ENCODE measurements around the gene MKNK2. TPM values are rescaled to one million over a fixed set of nuclear protein-coding genes. Genes with fewer than 3 reads are reported as not detected.
"Not testable (repeated sequence)": the region's sequence is repeated elsewhere in the genome, so short reads cannot be mapped to it uniquely, and the experiment has no call there.

The MKNK2 gene
- total RNA-seq, 4 donors from 2014 or later: 224 to 367 (median 251) TPM

- TF ChIP-seq CTCF (IDR thresholded peaks at IDR 0.05): no peak
- no peak for TF ChIP-seq POLR2A (IDR thresholded peaks at IDR 0.05)
- DNase-seq (ENCODE audit: low spot score in 2 of 2): no peak
- H3K4me3 ChIP-seq (ENCODE audit: low read depth, poor library complexity, severe bottlenecking): no peak overlapping the region
- WGBS, 2 donors: 16 to 25% methylated on average over 13 to 30 of the region's 30 CpGs
- intact Hi-C loops (cut with DNase I; ENCODE audit: low total_unique reads): no loop called here
These were observed 46.3 kb upstream of the MKNK2 start for GRCh38 chr19:2097203-2097885.

DNA sequence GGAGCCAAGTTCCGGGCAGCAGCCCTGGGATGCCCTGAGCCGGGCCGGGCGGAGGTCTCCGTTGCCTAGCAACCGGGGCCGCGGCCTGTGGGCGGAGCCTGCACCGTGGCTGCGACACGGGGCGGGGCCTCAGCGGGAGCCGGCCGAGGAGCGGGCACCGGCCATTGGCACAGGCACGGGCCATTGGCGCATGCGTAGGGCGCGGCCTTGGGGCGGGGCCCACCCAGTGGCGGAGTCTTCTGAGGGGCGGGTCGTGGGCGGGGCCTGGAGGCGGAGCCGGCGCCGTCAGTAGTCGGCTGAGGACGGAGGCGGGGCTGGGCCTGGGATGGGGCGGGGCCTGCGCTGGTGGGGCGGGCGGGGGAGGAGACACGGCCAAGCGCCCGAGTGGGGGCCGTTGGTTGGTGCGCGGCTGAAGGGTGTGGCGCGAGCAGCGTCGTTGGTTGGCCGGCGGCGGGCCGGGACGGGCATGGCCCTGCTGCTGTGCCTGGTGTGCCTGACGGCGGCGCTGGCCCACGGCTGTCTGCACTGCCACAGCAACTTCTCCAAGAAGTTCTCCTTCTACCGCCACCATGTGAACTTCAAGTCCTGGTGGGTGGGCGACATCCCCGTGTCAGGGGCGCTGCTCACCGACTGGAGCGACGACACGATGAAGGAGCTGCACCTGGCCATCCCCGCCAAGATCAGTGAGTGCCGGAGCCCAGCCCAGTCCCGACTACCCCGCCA is 45.6 kb upstream of the MKNK2 start, which contains the start of gene IZUMO4:
TSS of gene IZUMO4 (plus strand) at position 436 of the 723 bp plus-strand sequence. CDS start at position 467, 31 bp downstream.
- intact Hi-C loops (cut with DNase I; ENCODE audit: low total_unique reads): no loop called here
- 0% methylated on average over 24 to 59 of the region's 70 CpGs for WGBS, 2 donors
- peak within 1 kb of the TSS; percentile 59 for H3K4me3 ChIP-seq (ENCODE audit: low read depth, poor library complexity, severe bottlenecking)
- peak; percentile 98 to 100 for DNase-seq (ENCODE audit: low spot score in 2 of 2)
- no peak for TF ChIP-seq POLR2A (IDR thresholded peaks at IDR 0.05)
- no peak for TF ChIP-seq CTCF (IDR thresholded peaks at IDR 0.05)

DNA sequence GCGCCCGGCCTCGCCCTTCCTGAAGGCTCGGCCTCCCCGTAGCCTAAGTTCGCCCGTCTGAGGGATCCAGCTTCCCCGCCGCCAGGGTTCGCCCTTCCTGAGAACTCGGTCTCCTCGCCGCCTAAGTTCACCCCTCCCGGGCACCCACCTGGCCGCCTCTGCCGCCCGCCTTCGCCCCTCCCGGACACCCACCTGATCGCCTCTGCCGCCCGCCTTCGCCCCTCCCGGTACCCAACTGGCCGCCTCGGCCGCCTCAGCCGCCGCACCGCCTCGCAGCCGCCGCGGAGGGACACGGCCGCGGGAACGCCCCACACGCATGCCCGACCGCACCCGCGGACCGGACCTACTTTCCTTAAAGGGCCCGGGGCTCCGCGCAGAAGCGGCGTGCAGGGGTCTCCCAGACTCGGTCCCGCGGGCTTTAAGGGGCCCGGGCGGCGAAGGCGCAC is 45.0 kb upstream of the MKNK2 start, which contains the start of gene MOB3A:
TSS of gene MOB3A (minus strand) at position 293 of the 446 bp plus-strand sequence. CDS start 17,766 bp downstream, outside the sequence.
- intact Hi-C loops (cut with DNase I; ENCODE audit: low total_unique reads): no loop called here
- peak within 1 kb of the TSS; percentile 59 for H3K4me3 ChIP-seq (ENCODE audit: low read depth, poor library complexity, severe bottlenecking)
- TF ChIP-seq POLR2A (IDR thresholded peaks at IDR 0.05): peak in 1 of 2 donors; percentile 55
- TF ChIP-seq CTCF (IDR thresholded peaks at IDR 0.05): peak in 1 of 3 donors; percentile 48
- peak in 1 of 2 donors; percentile 98 for DNase-seq (ENCODE audit: low spot score in 2 of 2)
- 0 to 1% methylated on average over 33 to 56 of the region's 56 CpGs for WGBS, 2 donors

DNA sequence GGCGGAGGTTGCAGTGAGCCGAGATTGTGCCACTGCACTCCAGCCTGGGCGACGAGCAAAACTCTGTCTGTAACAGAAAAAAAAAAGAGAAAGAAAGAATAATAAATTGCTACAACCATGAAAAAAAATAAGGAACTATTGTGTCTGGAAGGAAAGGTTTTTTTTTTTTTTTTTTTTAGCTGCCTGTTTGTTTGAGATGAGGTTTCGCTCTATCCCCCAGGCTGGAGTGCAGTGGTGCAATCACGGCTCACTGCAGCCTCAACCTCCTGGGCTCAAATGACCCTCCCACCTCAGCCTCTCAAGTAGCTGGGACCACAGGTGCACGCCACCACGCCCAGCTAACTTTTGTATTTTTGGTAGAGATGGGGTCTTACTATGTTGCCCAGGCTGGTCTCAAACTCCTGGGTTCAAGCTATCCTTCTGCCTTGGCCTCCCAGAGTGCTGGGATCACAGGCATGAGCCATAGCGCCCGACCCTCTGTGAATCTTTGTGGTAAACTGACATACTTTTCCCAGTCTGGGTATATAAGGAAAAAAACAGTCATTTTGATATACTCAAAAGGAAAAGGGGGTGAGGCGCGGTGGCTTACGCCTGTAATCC is 41.0 kb upstream of the MKNK2 start:
- intact Hi-C loops (cut with DNase I; ENCODE audit: low total_unique reads); H3K4me3 ChIP-seq (ENCODE audit: low read depth, poor library complexity, severe bottlenecking); DNase-seq (ENCODE audit: low spot score in 2 of 2): not testable (repeated sequence)
- 93 to 94% methylated on average over 13 of the region's 13 CpGs for WGBS, 2 donors

DNA sequence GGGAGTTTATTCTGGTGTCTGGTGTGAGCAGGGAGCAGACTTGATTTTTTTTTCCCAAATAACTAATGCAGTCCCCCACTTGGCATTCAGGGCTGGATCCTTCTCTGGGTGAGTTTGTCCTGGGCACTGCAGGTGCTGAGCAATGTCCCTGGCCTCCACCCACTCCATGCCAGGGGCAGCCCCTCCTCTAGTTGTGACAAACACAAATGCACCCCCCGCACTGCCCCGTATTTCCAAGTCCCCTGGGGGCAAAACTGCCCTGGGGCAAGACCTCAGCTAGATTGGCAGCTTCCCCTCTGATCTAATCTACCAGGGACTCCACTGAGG is 38.6 kb upstream of the MKNK2 start:
- TF ChIP-seq CTCF (IDR thresholded peaks at IDR 0.05) (no peak), POLR2A (IDR thresholded peaks at IDR 0.05) (no peak)
- WGBS, 2 donors: 21 to 53% methylated on average over 2 of the region's 2 CpGs
- no peak for DNase-seq (ENCODE audit: low spot score in 2 of 2)
- no peak overlapping the region for H3K4me3 ChIP-seq (ENCODE audit: low read depth, poor library complexity, severe bottlenecking)
- intact Hi-C loops (cut with DNase I; ENCODE audit: low total_unique reads): no loop called here

Data from lower leg skin (tissue), 4 donors.